PFSK-1 (cell line): ENCODE data around the gene ZEB2.

Source experiments
- POLR2AphosphoS5 ChIP-seq: IDR thresholded peaks from 2 replicates; pipeline ENCODE4 v1.6.1; 2012; ENCODE audit warnings: low read depth, mild to moderate bottlenecking, control low read depth, low read length, moderate library complexity
- TAF1 ChIP-seq: IDR thresholded peaks from 2 replicates; pipeline ENCODE4 v1.6.1; 2012; ENCODE audit warnings: low read length, control low read depth, borderline replicate concordance; ENCODE audit not compliant: insufficient read depth

DNA sequence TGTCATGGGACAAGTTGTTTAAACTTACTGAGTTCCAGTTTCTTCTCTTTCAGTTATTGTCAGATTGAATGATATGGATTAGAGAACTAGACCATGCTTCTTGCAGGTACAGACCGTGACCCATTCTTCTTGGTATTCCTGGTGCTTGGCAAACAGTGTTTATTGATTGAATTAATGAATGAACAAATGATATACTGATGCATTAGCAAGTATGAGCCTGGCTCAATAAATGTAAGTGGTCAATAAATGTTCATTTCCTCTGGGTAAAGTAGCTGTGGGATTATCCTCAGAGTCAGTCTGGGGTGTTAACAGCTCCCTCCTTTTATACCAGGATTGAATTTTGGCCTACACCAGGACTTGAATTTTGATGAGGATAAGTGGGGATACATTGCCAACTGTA, 160.2 kb downstream of the ZEB2 start:
- TF ChIP-seq TAF1 (no peak), POLR2AphosphoS5 (no peak)
